Liver (tissue), 9 donors: ENCODE results near the gene SPINK2. TPM values are rescaled to one million over a fixed set of nuclear protein-coding genes. Genes with fewer than 3 reads are reported as not detected.

Experiments
- DNase-seq: peaks from one replicate; pipeline ENCODE4 v3.0.0-alpha.2; 2017; ENCODE audit warnings: low spot score
- H3K27ac ChIP-seq, 2 donors: one replicate each; pipeline ENCODE4 v1.7.0; 2013; ENCODE audit warnings: inconsistent platforms in 2 of 2, low read length in 2 of 2, control low read depth in 1 of 2, low read depth in 1 of 2, mild to moderate bottlenecking in 1 of 2
- H3K27me3 ChIP-seq, 4 donors: one replicate each; pipeline versions ENCODE4 v1.6.1 to v1.7.0; 2013; ENCODE audit warnings: low read length in 3 of 4, inconsistent platforms in 1 of 4, mild to moderate bottlenecking in 1 of 4, moderate library complexity in 1 of 4; ENCODE audit not compliant: control insufficient read depth in 4 of 4, insufficient read depth in 4 of 4
- H3K36me3 ChIP-seq, 4 donors: one replicate each; pipeline versions ENCODE4 v1.6.1 to v1.7.0; 2013; ENCODE audit warnings: low read length in 3 of 4, mild to moderate bottlenecking in 3 of 4, low read depth in 1 of 4, moderate library complexity in 1 of 4; ENCODE audit not compliant: control insufficient read depth in 4 of 4, insufficient read depth in 3 of 4
- H3K4me1 ChIP-seq, 4 donors: one replicate each; pipeline versions ENCODE4 v1.6.1 to v1.7.0; 2013; ENCODE audit warnings: low read length in 3 of 4, mild to moderate bottlenecking in 3 of 4, moderate library complexity in 1 of 4; ENCODE audit not compliant: control insufficient read depth in 4 of 4, insufficient read depth in 4 of 4
- H3K4me3 ChIP-seq, 3 donors: one replicate each; pipeline versions ENCODE4 v1.6.1 to v1.7.0; 2013; ENCODE audit warnings: low read length in 3 of 3, control low read depth in 1 of 3, low read depth in 1 of 3, mild to moderate bottlenecking in 1 of 3
- H3K9ac ChIP-seq, 2 donors: one replicate each; pipeline ENCODE4 v1.7.0; 2013; ENCODE audit warnings: low read length in 2 of 2, mild to moderate bottlenecking in 2 of 2, moderate library complexity in 2 of 2, control low read depth in 1 of 2, low read depth in 1 of 2
- H3K9me3 ChIP-seq, 4 donors: one replicate each; pipeline versions ENCODE4 v1.6.1 to v1.7.0; 2013; ENCODE audit warnings: low read length in 3 of 4; ENCODE audit not compliant: control insufficient read depth in 4 of 4
- ATF3 ChIP-seq: IDR thresholded peaks from 2 replicates; pipeline ENCODE4 v1.6.1; 2016; ENCODE audit warnings: antibody characterized with exemption
- CTCF ChIP-seq: fragments of 150-350 bp; IDR thresholded peaks from 2 replicates; pipeline ENCODE4 v1.5.1; 2017; ENCODE audit warnings: improper control_type of control experiment, low read depth, low read length; ENCODE audit not compliant: missing input control
- EGR1 ChIP-seq, 2 donors: IDR thresholded peaks; 2 replicates each; pipeline ENCODE4 v1.6.1; 2016 to 2018; ENCODE audit warnings: antibody characterized with exemption in 2 of 2, low read depth in 2 of 2
- HNF4A ChIP-seq, 2 donors: conservative IDR thresholded peaks; 2 replicates each; pipeline ENCODE4 v1.6.1; 2016; ENCODE audit warnings: antibody characterized with exemption in 2 of 2, mild to moderate bottlenecking in 2 of 2
- HNF4G ChIP-seq: IDR thresholded peaks from 2 replicates; pipeline ENCODE4 v1.6.1; 2016; ENCODE audit warnings: antibody characterized with exemption
- JUND ChIP-seq, 2 donors: IDR thresholded peaks; 2 replicates each; pipeline ENCODE4 v1.6.1; 2016; ENCODE audit warnings: antibody characterized with exemption in 2 of 2
- NR2F2 ChIP-seq: IDR thresholded peaks from 2 replicates; pipeline ENCODE4 v1.6.1; 2016; ENCODE audit warnings: antibody characterized with exemption
- RAD21 ChIP-seq, 2 donors: IDR thresholded peaks; 2 replicates each; pipeline ENCODE4 v1.6.1; 2016; ENCODE audit warnings: antibody characterized with exemption in 2 of 2, mild to moderate bottlenecking in 2 of 2
- REST ChIP-seq: IDR thresholded peaks from 2 replicates; pipeline ENCODE4 v1.6.1; 2016; ENCODE audit warnings: antibody characterized with exemption, mild to moderate bottlenecking
- SP1 ChIP-seq: IDR thresholded peaks from 2 replicates; pipeline ENCODE4 v1.6.1; 2018; ENCODE audit warnings: antibody characterized with exemption, mild to moderate bottlenecking
- TAF1 ChIP-seq: conservative IDR thresholded peaks from 2 replicates; pipeline ENCODE4 v1.6.1; 2016; ENCODE audit warnings: antibody characterized with exemption, mild to moderate bottlenecking
- ZBTB33 ChIP-seq: IDR thresholded peaks from 2 replicates; pipeline ENCODE4 v1.6.1; 2016; ENCODE audit warnings: antibody characterized with exemption
- WGBS: extraction: QIAGEN DNeasy Blood & Tissue Kit; methylation state at CpG from one replicate; pipeline ENCODE4 v1.1.7; 2013; 5-methylcytosine and 5-hydroxymethylcytosine counted together
- polyA plus RNA-seq, 2 donors: library from polyadenylated mRNA; stranded (reverse) in 1 of 2; unstranded in 1 of 2; fragments of 200-250 nt in 1 of 2; fragments of >200 nt in 1 of 2; fragmentation: Nextera tagmentation in 1 of 2; extraction: Ambion mirVana in 1 of 2; gene quantifications; one replicate each; pipeline versions ENCODE4 v1.2.1 to v1.2.3, GENCODE V29; 2013 to 2015
- total RNA-seq, 2 donors: library from RNA; depleted of rRNA; stranded (reverse); fragments of >200 nt; gene quantifications; one replicate each; pipeline ENCODE4 v1.2.3, GENCODE V29; 2014
- donor health status: healthy.
- donor health status: healthy.
- donor health status: healthy.
- donor health status: healthy.
- donor health status: healthy.

SPINK2 gene
- total and polyA plus RNA-seq, 4 donors = 0.79 TPM; not detected in 3

GRCh38 chr4:56783986-56784385, 37.5 kb downstream of the SPINK2 start:
- Histone ChIP-seq H3K36me3 (no peaks in the 10 kb centered on the region), H3K4me3 (no peak overlapping the region), H3K27me3 (no peaks in the 10 kb centered on the region), H3K4me1 (no peaks in the 10 kb centered on the region), H3K9ac (no peak overlapping the region), H3K9me3 (no peaks in the 10 kb centered on the region), H3K27ac (no peak overlapping the region)
- 48% methylated on average over 5 of the region's 5 CpGs for WGBS
- DNase-seq = no peak
- no peak for TF ChIP-seq REST
- TF ChIP-seq ZBTB33 = no peak
- no peak for TF ChIP-seq CTCF
- TF ChIP-seq HNF4G = no peak
- no peak for TF ChIP-seq JUND (IDR thresholded peaks at IDR 0.05)
- no peak for TF ChIP-seq EGR1 (IDR thresholded peaks at IDR 0.05; ENCODE audit: low read depth in 2 of 2)
- no peak for TF ChIP-seq RAD21 (IDR thresholded peaks at IDR 0.05)
- no peak for TF ChIP-seq ATF3
- TF ChIP-seq SP1 = no peak
- no peak for TF ChIP-seq TAF1
- no peak for TF ChIP-seq HNF4A (conservative IDR thresholded peaks at IDR 0.05)
- TF ChIP-seq NR2F2 = no peak

GRCh38 chr4:56782019-56782418, 39.5 kb downstream of the SPINK2 start:
- no peaks in the 10 kb centered on the region for H3K9me3 ChIP-seq
- no peaks in the 10 kb centered on the region for H3K27me3 ChIP-seq
- 57% methylated on average over 8 of the region's 8 CpGs for WGBS
- H3K9ac ChIP-seq = no peak overlapping the region
- no peak overlapping the region for H3K27ac ChIP-seq
- no peaks in the 10 kb centered on the region for H3K4me1 ChIP-seq
- DNase-seq = no peak
- TF ChIP-seq NR2F2 = no peak
- H3K36me3 ChIP-seq = no peaks in the 10 kb centered on the region
- no peak overlapping the region for H3K4me3 ChIP-seq
